Measurements from ENCODE around the gene BMAL2.

- TF ChIP-seq POLR2AphosphoS5 (IDR thresholded peaks at IDR 0.05; ENCODE audit: low read depth) = no peak
- TF ChIP-seq CTCF (IDR thresholded peaks at IDR 0.05; ENCODE audit: insufficient read depth, low read length) = no peak
- no peak for TF ChIP-seq REST (IDR thresholded peaks at IDR 0.05; ENCODE audit: insufficient replicate concordance, low read depth)
- TF ChIP-seq GABPA (IDR thresholded peaks at IDR 0.05; ENCODE audit: low read depth) = no peak
- no peak for TF ChIP-seq SPI1 (IDR thresholded peaks at IDR 0.05; ENCODE audit: borderline replicate concordance, low read depth)
Measured at GRCh38 chr12:27304856-27305255, 27.8 kb upstream of the BMAL2 start.
